HepG2 (cell line): ENCODE data around the gene TMEM198. TPM values are rescaled to one million over a fixed set of nuclear protein-coding genes. Genes with fewer than 3 reads are reported as not detected.
A peak's percentile ranks its signal among the peaks of the same experiment; 100 is the strongest.

Experiments used
- ATF5 ChIP-seq: sonication (generic); formaldehyde crosslinking; IDR thresholded peaks from 2 replicates; pipeline ENCODE4 v1.4.0; 2020; ENCODE audit warnings: mild to moderate bottlenecking, low read depth, missing genetic modification reagents
- CTCF ChIP-seq: sonication (generic); formaldehyde crosslinking; IDR thresholded peaks from 2 replicates; pipeline ENCODE4 v1.5.0; 2020; ENCODE audit warnings: mild to moderate bottlenecking, missing genetic modification reagents, moderate library complexity
- ESRRA ChIP-seq: sonication (generic); formaldehyde crosslinking; IDR thresholded peaks from 2 replicates; pipeline ENCODE4 v1.5.1; 2020; ENCODE audit warnings: mild to moderate bottlenecking, low read depth, missing genetic modification reagents
- REL ChIP-seq: sonication (generic); formaldehyde crosslinking; conservative IDR thresholded peaks from 2 replicates; pipeline ENCODE4 v1.8.0; 2022; ENCODE audit warnings: mild to moderate bottlenecking, missing genetic modification reagents, moderate library complexity
- SNRNP70 ChIP-seq: fragments of 200-400 bp; formaldehyde crosslinking; IDR thresholded peaks from 2 replicates; pipeline ENCODE4 v1.6.1; 2017; ENCODE audit warnings: mild to moderate bottlenecking, low read depth, low read length, moderate library complexity
- YEATS4 ChIP-seq: sonication (generic); formaldehyde crosslinking; IDR thresholded peaks from 2 replicates; pipeline ENCODE4 v1.4.0; 2020; ENCODE audit warnings: missing genetic modification reagents, borderline replicate concordance
- ZBTB38 ChIP-seq: sonication (generic); formaldehyde crosslinking; IDR thresholded peaks from 2 replicates; pipeline ENCODE4 v1.5.1; 2020; ENCODE audit warnings: mild to moderate bottlenecking, missing genetic modification reagents
- ZBTB7B ChIP-seq: sonication (generic); formaldehyde crosslinking; IDR thresholded peaks from 2 replicates; pipeline ENCODE4 v1.4.0; 2020; ENCODE audit warnings: missing genetic modification reagents
- ZNF263 ChIP-seq: sonication (generic); formaldehyde crosslinking; IDR thresholded peaks from 2 replicates; pipeline ENCODE4 v1.4.0; 2020; ENCODE audit warnings: missing genetic modification reagents
- ZNF556 ChIP-seq: sonication (generic); formaldehyde crosslinking; IDR thresholded peaks from 2 replicates; pipeline ENCODE4 v1.4.0; 2020; ENCODE audit warnings: mild to moderate bottlenecking, missing genetic modification reagents, borderline replicate concordance
- ZNF572 ChIP-seq: sonication (generic); formaldehyde crosslinking; IDR thresholded peaks from 2 replicates; pipeline ENCODE4 v1.5.1; 2020; ENCODE audit warnings: mild to moderate bottlenecking, missing genetic modification reagents
- ZNF724P ChIP-seq: sonication (generic); formaldehyde crosslinking; IDR thresholded peaks from 2 replicates; pipeline ENCODE4 v1.8.0; 2022; ENCODE audit warnings: missing genetic modification reagents, borderline replicate concordance
- ZSCAN29 ChIP-seq: sonication (generic); formaldehyde crosslinking; conservative IDR thresholded peaks from 2 replicates; pipeline ENCODE4 v1.4.0; 2020; ENCODE audit warnings: mild to moderate bottlenecking, missing genetic modification reagents
- polyA plus RNA-seq, 8 experiments: library from polyadenylated mRNA; depleted of rRNA in 3 of 8; stranded (reverse) in 7 of 8; unstranded in 1 of 8; fragments of >200 nt; fragmentation: Illumina TruSeq in 4 of 8; extraction: Trizol in 4 of 8; gene quantifications; 2 replicates each; pipeline versions ENCODE4 v1.2.1 to v1.2.3, GENCODE V29; 2011 to 2016; ENCODE audit warnings: low read depth in 4 of 8, missing spikeins in 1 of 8, mixed read lengths in 1 of 8; ENCODE audit not compliant: insufficient read depth in 1 of 8
- total RNA-seq, 5 experiments: library from RNA; depleted of rRNA; stranded (reverse); fragments of >200 nt; fragmentation: Illumina TruSeq; extraction: Trizol; gene quantifications; 2 replicates each; pipeline ENCODE4 v1.2.3, GENCODE V29; 2016; ENCODE audit warnings: low read depth in 1 of 5
- TF ChIP-seq, protein P1 (sequence below): sonication (generic); formaldehyde crosslinking; IDR thresholded peaks from 2 replicates; pipeline ENCODE4 v1.8.0; 2022; ENCODE audit warnings: low read depth, missing genetic modification reagents
- TF ChIP-seq, protein P2 (sequence below): IDR thresholded peaks from 2 replicates; pipeline ENCODE4 v1.6.1; 2016; ENCODE audit warnings: missing compliant biosample characterization, missing genetic modification reagents, borderline replicate concordance
- TF ChIP-seq, protein P3 (sequence below): sonication (generic); formaldehyde crosslinking; IDR thresholded peaks from 2 replicates; pipeline ENCODE4 v1.4.0; 2020; ENCODE audit warnings: missing genetic modification reagents
- TF ChIP-seq, protein P4 (sequence below), 2 experiments: sonication (generic) in 1 of 2; formaldehyde crosslinking in 1 of 2; IDR thresholded peaks; 2 replicates each; pipeline versions ENCODE4 v1.4.0 to v1.6.1; 2018 to 2020; ENCODE audit warnings: missing genetic modification reagents in 2 of 2, borderline replicate concordance in 1 of 2, low read depth in 1 of 2, mild to moderate bottlenecking in 1 of 2, missing biosample characterization in 1 of 2

TMEM198 gene
- total and polyA plus RNA-seq, 2 of the 13 experiments (the other 11 are each of a cell fraction or from before 2014, with no cell fraction given) = 17.3 to 23.5 TPM

DNA sequence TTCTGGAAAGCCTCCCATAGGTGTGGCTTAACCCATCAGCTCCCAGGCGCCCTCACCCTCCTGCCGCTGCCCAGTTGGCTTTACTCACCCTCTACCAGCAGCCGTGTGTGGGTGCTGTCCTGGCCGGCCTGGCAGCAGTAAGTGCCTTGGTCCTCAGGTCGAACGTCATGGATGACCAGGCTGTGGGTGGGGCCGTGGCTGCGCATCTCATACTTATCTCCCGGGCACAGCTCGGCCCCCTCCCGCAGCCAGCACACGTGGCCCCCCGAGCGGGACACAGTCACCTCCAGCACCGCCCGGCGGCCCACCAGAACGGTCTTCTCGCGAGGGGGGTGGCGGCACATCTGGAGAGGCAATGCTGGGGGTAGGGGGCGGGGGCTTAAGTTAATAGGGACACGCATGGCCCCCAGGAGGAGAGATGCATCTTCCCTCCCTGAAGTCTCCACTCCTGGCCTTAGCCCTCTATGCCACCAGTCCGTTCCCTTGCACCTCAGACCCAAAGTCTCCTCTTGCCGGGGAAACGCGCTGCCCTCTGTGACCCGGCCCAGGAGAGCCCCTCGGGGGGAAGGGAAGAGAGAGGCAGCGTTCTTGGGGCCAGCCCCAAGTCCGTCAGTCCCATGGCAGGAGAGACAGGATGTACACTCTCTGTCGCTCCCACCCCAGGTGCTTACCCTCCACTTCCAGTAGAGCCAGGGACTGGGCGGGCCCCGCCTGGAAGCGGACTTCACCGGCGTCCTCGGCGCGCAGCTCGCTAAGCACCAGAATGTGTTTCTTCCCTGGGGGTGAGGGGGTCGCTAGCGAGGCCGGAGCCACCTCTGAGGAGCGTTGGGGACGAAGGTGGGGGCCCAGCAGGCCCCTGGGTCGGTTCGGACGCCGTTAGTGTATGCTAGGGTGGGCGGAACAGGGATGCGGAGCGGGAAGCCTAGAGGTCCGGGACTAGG lies 7.9 kb downstream of the TMEM198 start (continued):
- TF ChIP-seq ZSCAN29 (CRISPR knock-in tag) (no peak), ATF5 (CRISPR knock-in tag) (0 out of 2 replicates have a peak, but pooled peaks have one; percentile 5), CTCF (peak; percentile 53), ESRRA (CRISPR knock-in tag) (peak; percentile 19; the same call in 1 of the 2 replicates), SNRNP70 (no peak), ZNF724P (CRISPR knock-in tag) (0 out of 2 replicates have a peak, but pooled peaks have one; percentile 27), ZNF572 (CRISPR knock-in tag) (peak; percentile 96; the same call in 1 of the 2 replicates), ZBTB38 (CRISPR knock-in tag) (no peak), YEATS4 (CRISPR knock-in tag) (peak; percentile 2; the same call in 1 of the 2 replicates), ZBTB7B (CRISPR knock-in tag) (0 out of 2 replicates have a peak, but pooled peaks have one; percentile 7), ZNF263 (CRISPR knock-in tag) (peak; percentile 47; the same call in 1 of the 2 replicates), ZNF556 (CRISPR knock-in tag) (peak; percentile 6; the same call in 1 of the 2 replicates), REL (CRISPR knock-in tag) (peak; percentile 67)
- TF ChIP-seq, protein P1, sequence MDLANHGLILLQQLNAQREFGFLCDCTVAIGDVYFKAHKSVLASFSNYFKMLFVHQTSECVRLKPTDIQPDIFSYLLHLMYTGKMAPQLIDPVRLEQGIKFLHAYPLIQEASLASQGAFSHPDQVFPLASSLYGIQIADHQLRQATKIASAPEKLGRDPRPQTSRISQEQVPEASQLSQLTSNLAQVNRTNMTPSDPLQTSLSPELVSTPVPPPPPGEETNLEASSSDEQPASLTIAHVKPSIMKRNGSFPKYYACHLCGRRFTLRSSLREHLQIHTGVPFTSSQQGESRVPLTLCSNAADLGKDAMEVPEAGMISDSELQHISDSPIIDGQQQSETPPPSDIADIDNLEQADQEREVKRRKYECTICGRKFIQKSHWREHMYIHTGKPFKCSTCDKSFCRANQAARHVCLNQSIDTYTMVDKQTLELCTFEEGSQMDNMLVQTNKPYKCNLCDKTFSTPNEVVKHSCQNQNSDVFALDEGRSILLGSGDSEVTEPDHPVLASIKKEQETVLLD = peak; percentile 45
- TF ChIP-seq, protein P2, sequence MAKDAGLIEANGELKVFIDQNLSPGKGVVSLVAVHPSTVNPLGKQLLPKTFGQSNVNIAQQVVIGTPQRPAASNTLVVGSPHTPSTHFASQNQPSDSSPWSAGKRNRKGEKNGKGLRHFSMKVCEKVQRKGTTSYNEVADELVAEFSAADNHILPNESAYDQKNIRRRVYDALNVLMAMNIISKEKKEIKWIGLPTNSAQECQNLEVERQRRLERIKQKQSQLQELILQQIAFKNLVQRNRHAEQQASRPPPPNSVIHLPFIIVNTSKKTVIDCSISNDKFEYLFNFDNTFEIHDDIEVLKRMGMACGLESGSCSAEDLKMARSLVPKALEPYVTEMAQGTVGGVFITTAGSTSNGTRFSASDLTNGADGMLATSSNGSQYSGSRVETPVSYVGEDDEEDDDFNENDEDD (CRISPR knock-in tag) = no peak
- TF ChIP-seq, protein P3, sequence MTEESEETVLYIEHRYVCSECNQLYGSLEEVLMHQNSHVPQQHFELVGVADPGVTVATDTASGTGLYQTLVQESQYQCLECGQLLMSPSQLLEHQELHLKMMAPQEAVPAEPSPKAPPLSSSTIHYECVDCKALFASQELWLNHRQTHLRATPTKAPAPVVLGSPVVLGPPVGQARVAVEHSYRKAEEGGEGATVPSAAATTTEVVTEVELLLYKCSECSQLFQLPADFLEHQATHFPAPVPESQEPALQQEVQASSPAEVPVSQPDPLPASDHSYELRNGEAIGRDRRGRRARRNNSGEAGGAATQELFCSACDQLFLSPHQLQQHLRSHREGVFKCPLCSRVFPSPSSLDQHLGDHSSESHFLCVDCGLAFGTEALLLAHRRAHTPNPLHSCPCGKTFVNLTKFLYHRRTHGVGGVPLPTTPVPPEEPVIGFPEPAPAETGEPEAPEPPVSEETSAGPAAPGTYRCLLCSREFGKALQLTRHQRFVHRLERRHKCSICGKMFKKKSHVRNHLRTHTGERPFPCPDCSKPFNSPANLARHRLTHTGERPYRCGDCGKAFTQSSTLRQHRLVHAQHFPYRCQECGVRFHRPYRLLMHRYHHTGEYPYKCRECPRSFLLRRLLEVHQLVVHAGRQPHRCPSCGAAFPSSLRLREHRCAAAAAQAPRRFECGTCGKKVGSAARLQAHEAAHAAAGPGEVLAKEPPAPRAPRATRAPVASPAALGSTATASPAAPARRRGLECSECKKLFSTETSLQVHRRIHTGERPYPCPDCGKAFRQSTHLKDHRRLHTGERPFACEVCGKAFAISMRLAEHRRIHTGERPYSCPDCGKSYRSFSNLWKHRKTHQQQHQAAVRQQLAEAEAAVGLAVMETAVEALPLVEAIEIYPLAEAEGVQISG (CRISPR knock-in tag) = peak; percentile 15
- TF ChIP-seq, protein P4, sequence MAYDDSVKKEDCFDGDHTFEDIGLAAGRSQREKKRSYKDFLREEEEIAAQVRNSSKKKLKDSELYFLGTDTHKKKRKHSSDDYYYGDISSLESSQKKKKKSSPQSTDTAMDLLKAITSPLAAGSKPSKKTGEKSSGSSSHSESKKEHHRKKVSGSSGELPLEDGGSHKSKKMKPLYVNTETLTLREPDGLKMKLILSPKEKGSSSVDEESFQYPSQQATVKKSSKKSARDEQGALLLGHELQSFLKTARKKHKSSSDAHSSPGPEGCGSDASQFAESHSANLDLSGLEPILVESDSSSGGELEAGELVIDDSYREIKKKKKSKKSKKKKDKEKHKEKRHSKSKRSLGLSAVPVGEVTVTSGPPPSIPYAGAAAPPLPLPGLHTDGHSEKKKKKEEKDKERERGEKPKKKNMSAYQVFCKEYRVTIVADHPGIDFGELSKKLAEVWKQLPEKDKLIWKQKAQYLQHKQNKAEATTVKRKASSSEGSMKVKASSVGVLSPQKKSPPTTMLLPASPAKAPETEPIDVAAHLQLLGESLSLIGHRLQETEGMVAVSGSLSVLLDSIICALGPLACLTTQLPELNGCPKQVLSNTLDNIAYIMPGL (CRISPR knock-in tag; IDR thresholded peaks at IDR 0.05; ENCODE audit: borderline replicate concordance in 1 of 2, low read depth in 1 of 2) = peak in 1 of 2 experiments; percentile 60; a peak in 1 of 4 replicates
